ENCODE data around the gene TLR7.

Gene TLR7

GRCh38 chrX:12930150-12930549 lies 63.3 kb downstream of the TLR7 start:
- DNase-seq (ENCODE audit: low spot score): no peak

GRCh38 chrX:12932244-12932643 lies 65.4 kb downstream of the TLR7 start:
- no peak for DNase-seq (ENCODE audit: low spot score)

GRCh38 chrX:12934850-12935249 lies 68.0 kb downstream of the TLR7 start:
- DNase-seq (ENCODE audit: low spot score): no peak

- DNase-seq (ENCODE audit: low spot score): no peak
Observed at GRCh38 chrX:12936947-12937346, 70.1 kb downstream of the TLR7 start.
